AG04449 (cell line): ENCODE results near the gene COPG2.

ENCODE experiments used
- CTCF ChIA-PET: fragments of 350-600 bp; formaldehyde crosslinking; extraction: SDS; loops from one replicate; lab custom pipeline; 2021; ENCODE audit warnings: antibody characterized with exemption; lab: Yijun Ruan, JAX
- POLR2A ChIA-PET: fragments of 400-600, 350-600 bp; formaldehyde crosslinking; extraction: SDS; loops from one replicate; lab custom pipeline; 2020; ENCODE audit warnings: antibody characterized with exemption, inconsistent platforms; lab: Yijun Ruan, JAX
- DNase-seq: peaks from one replicate; pipeline ENCODE4 v3.0.0-alpha.2; 2010; ENCODE audit warnings: low read depth, low spot score
- H3K4me3 ChIP-seq: 2 replicates; pipeline ENCODE4 v1.5.1; 2011; ENCODE audit warnings: low read depth, mild to moderate bottlenecking, control low read depth, low read length
- CTCF ChIP-seq: IDR thresholded peaks from one replicate; pipeline ENCODE4 v1.5.1; 2011; ENCODE audit warnings: mild to moderate bottlenecking, moderate library complexity, low read length, control low read depth, inconsistent platforms; ENCODE audit not compliant: insufficient read depth; ENCODE audit errors: missing control alignments

Gene COPG2

GRCh38 chr7:130488392-130489139, 180.0 kb downstream of the COPG2 start:
- ChIA-PET POLR2A (interaction anchor here (0.6 to 1.0 kb wide), 3 partner anchors 133 to 311 kb away, joined by 3 to 6 read pairs (median 4); partner anchors contain the start of gene CPA4), CTCF (interaction anchor here (0.8 to 1.5 kb wide), 6 partner anchors 25 to 416 kb away, joined by 3 to 4 read pairs (median 3); no protein-coding TSS in a partner anchor)
- DNase-seq, result no peak
- TF ChIP-seq CTCF, result no peak
- H3K4me3 ChIP-seq, result no peak overlapping the region

DNA sequence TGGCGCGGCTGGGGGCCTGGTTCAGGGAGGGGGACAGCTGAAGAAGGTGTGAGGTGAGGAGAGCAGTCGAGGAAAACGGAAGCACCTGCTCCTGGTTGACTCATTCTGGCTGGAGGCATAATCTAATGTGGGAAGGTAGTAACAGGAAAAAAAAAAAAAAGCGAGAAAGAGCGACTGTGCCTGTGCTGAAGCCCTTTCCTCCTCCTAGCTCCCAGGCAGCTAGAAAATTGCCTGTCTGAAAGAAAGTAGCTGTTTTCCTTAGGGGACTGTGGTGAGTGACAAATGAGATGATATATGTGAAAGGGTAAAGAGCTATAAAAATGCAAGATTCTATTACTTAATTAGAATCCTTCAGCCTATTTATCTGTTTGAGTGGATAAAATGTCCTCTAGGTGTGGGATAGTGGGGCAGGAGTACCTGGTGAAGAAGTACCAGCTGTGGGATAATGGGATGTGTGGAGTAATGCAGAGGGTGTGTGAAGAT, 181.6 kb downstream of the COPG2 start:
- ChIA-PET POLR2A (no interaction called here), CTCF (interaction anchor here (1.0 to 1.4 kb wide), 3 partner anchors 156 to 343 kb away, joined by 3 read pairs; no protein-coding TSS in a partner anchor)
- TF ChIP-seq CTCF, result no peak
- no peak for DNase-seq
- no peak overlapping the region for H3K4me3 ChIP-seq

- POLR2A ChIA-PET, result no interaction called here
- no peak overlapping the region for H3K4me3 ChIP-seq
- no peak for DNase-seq
- CTCF ChIA-PET, result no interaction called here
- TF ChIP-seq CTCF, result no peak
Measured at GRCh38 chr7:130486114-130486953, 182.2 kb downstream of the COPG2 start.

GRCh38 chr7:130485734-130486113, 182.8 kb downstream of the COPG2 start:
- no peak for DNase-seq
- H3K4me3 ChIP-seq, result no peak overlapping the region
- ChIA-PET CTCF (no interaction called here), POLR2A (no interaction called here)
- no peak for TF ChIP-seq CTCF

- no peak overlapping the region for H3K4me3 ChIP-seq
- no peak for DNase-seq
- ChIA-PET POLR2A (no interaction called here), CTCF (no interaction called here)
- no peak for TF ChIP-seq CTCF
Measured at GRCh38 chr7:130483031-130483430, 185.5 kb downstream of the COPG2 start.

DNA sequence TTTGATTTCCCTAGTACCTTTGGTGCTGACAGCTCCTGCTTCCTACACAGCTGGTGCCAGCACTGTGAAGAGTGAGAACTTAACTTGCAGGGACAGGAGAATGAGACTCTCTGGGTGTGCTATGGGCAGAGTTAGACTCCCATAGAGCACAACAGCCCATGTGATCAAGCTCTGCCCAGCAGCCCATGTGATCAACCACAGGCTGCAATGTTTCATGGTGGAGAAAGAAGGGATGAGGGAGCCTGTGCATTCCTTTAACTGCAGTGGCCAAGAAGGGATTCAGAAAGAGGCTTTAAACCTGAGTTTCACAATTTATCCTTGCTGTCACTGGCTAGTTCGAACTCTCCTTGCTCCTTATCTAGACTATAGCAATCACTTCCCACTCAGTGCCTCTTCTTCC, 186.7 kb downstream of the COPG2 start:
- DNase-seq, result no peak
- H3K4me3 ChIP-seq, result no peak overlapping the region
- ChIA-PET CTCF (no interaction called here), POLR2A (no interaction called here)
- no peak for TF ChIP-seq CTCF
